Transverse colon (tissue), 4 donors: Measurements from ENCODE around the gene COIL. TPM values are rescaled to one million over a fixed set of nuclear protein-coding genes. Genes with fewer than 3 reads are reported as not detected.

Experiments
- DNase-seq: peaks from one replicate; pipeline ENCODE4 v3.0.0-alpha.2; 2019
- H3K27ac ChIP-seq, 4 donors: fragments of 200-600 bp; sonication (generic); 2 replicates each; pipeline ENCODE4 v1.5.1; 2016 to 2018; ENCODE audit warnings: inconsistent platforms in 4 of 4
- H3K27me3 ChIP-seq: fragments of 200-600 bp; sonication (generic); 2 replicates; pipeline ENCODE4 v1.5.1; 2017; ENCODE audit warnings: inconsistent platforms
- H3K36me3 ChIP-seq, 4 donors: fragments of 200-600 bp; sonication (generic); 2 replicates each; pipeline ENCODE4 v1.5.1; 2017 to 2019; ENCODE audit warnings: inconsistent platforms in 4 of 4
- H3K4me1 ChIP-seq, 4 donors: fragments of 200-600 bp; sonication (generic); 2 replicates each; pipeline ENCODE4 v1.5.1; 2017 to 2020; ENCODE audit warnings: inconsistent platforms in 4 of 4
- H3K4me3 ChIP-seq, 4 donors: fragments of 200-600 bp; sonication (generic); 1 replicate in 1 of 4; 2 replicates in 3 of 4; pipeline versions ENCODE4 v1.5.1 to v1.6.1; 2017 to 2019; ENCODE audit warnings: inconsistent platforms in 4 of 4
- H3K9me3 ChIP-seq, 2 donors: fragments of 200-600 bp; sonication (generic); 2 replicates each; pipeline ENCODE4 v1.5.1; 2017 to 2019; ENCODE audit warnings: inconsistent platforms in 2 of 2
- CTCF ChIP-seq, 5 experiments: fragments of 200-600 bp in 3 of 5; fragments of 450-650 bp in 2 of 5; sonication (generic) in 3 of 5; IDR thresholded peaks; 1 replicate in 2 of 5; 2 replicates in 3 of 5; pipeline ENCODE4 v1.5.1; 2016 to 2017; ENCODE audit warnings: antibody characterized with exemption in 5 of 5, inconsistent platforms in 3 of 5, mild to moderate bottlenecking in 2 of 5, moderate library complexity in 1 of 5
- EP300 ChIP-seq: sonication (generic); formaldehyde crosslinking; IDR thresholded peaks from one replicate; pipeline ENCODE4 v1.6.1; 2017; ENCODE audit warnings: antibody characterized with exemption, low read depth
- POLR2A ChIP-seq: fragments of 450-650 bp; IDR thresholded peaks from one replicate; pipeline ENCODE4 v1.6.1; 2016; ENCODE audit warnings: antibody characterized with exemption, mild to moderate bottlenecking, moderate library complexity
- POLR2AphosphoS5 ChIP-seq, 3 donors: sonication (generic); formaldehyde crosslinking; IDR thresholded peaks; one replicate each; pipeline ENCODE4 v1.6.1; 2016; ENCODE audit warnings: antibody characterized with exemption in 3 of 3
- WGBS, 2 donors: methylation state at CpG; one replicate each; pipeline ENCODE4 v1.1.5; 2018; ENCODE audit warnings: low coverage in 1 of 2; 5-methylcytosine and 5-hydroxymethylcytosine counted together
- in situ Hi-C, 4 donors: fragments of 200-750 bp; cut with MboI; loops; one replicate each; pipeline versions ENCODE4 v1.15.0 to v1.15.1; 2017; ENCODE audit warnings: low sequenced_read_pairs in 3 of 4, low pct_ligation_motif_present in 1 of 4, low pct_unique_long_range_greater_than_20kb in 1 of 4
- intact Hi-C: fragments of 100-400 bp; cut with DNase I; formaldehyde crosslinking; loops from one replicate; pipeline ENCODE4 v1.15.1; 2023; ENCODE audit warnings: low total_unique reads
- total RNA-seq, 4 donors: library from RNA; depleted of rRNA; stranded (reverse); fragments of >200 nt; gene quantifications; one replicate each; pipeline ENCODE4 v1.1.0, GENCODE V29; 2016

The COIL gene
- total RNA-seq, 4 donors from 2014 or later: 1.5 to 12.2 (median 8.2) TPM

- H3K4me1 ChIP-seq: peaks cover 5 to 55% (median 42%) of the 10 kb centered on the region in 4 donors
- H3K27ac ChIP-seq: peak overlapping the region; percentile 55 to 98 (median 92)
- WGBS, 2 donors: 57 to 68% methylated on average over 1 to 6 of the region's 6 CpGs
- no peaks in the 10 kb centered on the region for H3K27me3 ChIP-seq
- H3K9me3 ChIP-seq: no peaks in the 10 kb centered on the region
- peaks cover 0 to 30% (median 11%) of the 10 kb centered on the region in 4 donors for H3K36me3 ChIP-seq
- in situ Hi-C loops (no loop called here), intact Hi-C loops (no loop called here)
- TF ChIP-seq POLR2AphosphoS5 (IDR thresholded peaks at IDR 0.05) (peak in 2 of 3 donors; percentile 25 to 30), CTCF (IDR thresholded peaks at IDR 0.05) (no peak), EP300 (no peak)
- peak overlapping the region in 1 of 4 donors; percentile 15 for H3K4me3 ChIP-seq
- DNase-seq: peak; percentile 30
Observed at GRCh38 chr17:56909742-56910508, 50.9 kb downstream of the COIL start.

- no peak overlapping the region for H3K4me3 ChIP-seq
- no peaks in the 10 kb centered on the region for H3K27me3 ChIP-seq
- peaks cover 5 to 51% (median 37%) of the 10 kb centered on the region in 4 donors for H3K4me1 ChIP-seq
- WGBS, 2 donors: 62 to 63% methylated on average over 4 to 9 of the region's 9 CpGs
- H3K9me3 ChIP-seq: no peaks in the 10 kb centered on the region
- TF ChIP-seq CTCF (IDR thresholded peaks at IDR 0.05) (no peak), POLR2AphosphoS5 (IDR thresholded peaks at IDR 0.05) (peak in 1 of 3 donors; percentile 26)
- peaks cover 0 to 48% (median 20%) of the 10 kb centered on the region in 4 donors for H3K36me3 ChIP-seq
- intact Hi-C loops (no loop called here), in situ Hi-C loops (no loop called here)
- peak; percentile 76 for DNase-seq
- peak overlapping the region; percentile 14 to 60 (median 22) for H3K27ac ChIP-seq
Observed at GRCh38 chr17:56908001-56908542, 52.8 kb downstream of the COIL start.

- intact Hi-C loops (no loop called here), in situ Hi-C loops (no loop called here)
- no peak overlapping the region for H3K27ac ChIP-seq
- no peak for DNase-seq
- WGBS, 2 donors: 94 to 97% methylated on average over 4 to 5 of the region's 5 CpGs
- H3K9me3 ChIP-seq: no peaks in the 10 kb centered on the region
- peaks cover 0 to 8% (median 2%) of the 10 kb centered on the region in 4 donors for H3K4me1 ChIP-seq
- no peak overlapping the region for H3K4me3 ChIP-seq
- no peaks in the 10 kb centered on the region for H3K27me3 ChIP-seq
- peaks cover 0 to 70% (median 29%) of the 10 kb centered on the region in 4 donors for H3K36me3 ChIP-seq
- no peak for TF ChIP-seq EP300
- TF ChIP-seq POLR2AphosphoS5 (IDR thresholded peaks at IDR 0.05): no peak
- TF ChIP-seq CTCF (IDR thresholded peaks at IDR 0.05): no peak
- no peak for TF ChIP-seq POLR2A
Observed at GRCh38 chr17:56903560-56903959, 57.3 kb downstream of the COIL start.

GRCh38 chr17:56902348-56902747 lies 58.5 kb downstream of the COIL start:
- Histone ChIP-seq H3K36me3 (peaks cover 0 to 62% (median 27%) of the 10 kb centered on the region in 4 donors), H3K27ac (no peak overlapping the region), H3K27me3 (no peaks in the 10 kb centered on the region), H3K4me3 (no peak overlapping the region), H3K4me1 (peaks cover 0 to 3% (median 1%) of the 10 kb centered on the region in 4 donors), H3K9me3 (no peaks in the 10 kb centered on the region)
- TF ChIP-seq POLR2AphosphoS5 (IDR thresholded peaks at IDR 0.05) (no peak), EP300 (no peak), CTCF (IDR thresholded peaks at IDR 0.05) (no peak), POLR2A (no peak)
- in situ Hi-C loops: no loop called here
- intact Hi-C loops: no loop called here
- no peak for DNase-seq
- 90% methylated on average over 4 of the region's 4 CpGs; no CpG with 5 or more reads in 1 of the 2 donors for WGBS, 2 donors
